GM10248 (cell line): Measurements from ENCODE around the gene FLT1.

ENCODE experiments used
- CTCF ChIA-PET: fragments of 300-600 bp; sonication (Branson Sonifier 250); formaldehyde crosslinking; extraction: SDS; loops from one replicate; lab custom pipeline; 2021; ENCODE audit warnings: antibody characterized with exemption; lab: Yijun Ruan, JAX
- POLR2A ChIA-PET: fragments of 350-650 bp; sonication (Branson Sonifier 250); formaldehyde crosslinking; extraction: SDS; loops from one replicate; lab custom pipeline; 2020; ENCODE audit warnings: antibody characterized with exemption; lab: Yijun Ruan, JAX
- DNase-seq: peaks from one replicate; pipeline ENCODE4 v3.0.0; 2012; ENCODE audit errors: extremely low spot score
- TF ChIP-seq, protein P1 (sequence below): IDR thresholded peaks from 2 replicates; pipeline ENCODE4 v1.5.1; 2012; ENCODE audit warnings: mild to moderate bottlenecking, low read depth; ENCODE audit errors: extremely low read depth, missing control alignments, control extremely low read depth

The FLT1 gene

DNA sequence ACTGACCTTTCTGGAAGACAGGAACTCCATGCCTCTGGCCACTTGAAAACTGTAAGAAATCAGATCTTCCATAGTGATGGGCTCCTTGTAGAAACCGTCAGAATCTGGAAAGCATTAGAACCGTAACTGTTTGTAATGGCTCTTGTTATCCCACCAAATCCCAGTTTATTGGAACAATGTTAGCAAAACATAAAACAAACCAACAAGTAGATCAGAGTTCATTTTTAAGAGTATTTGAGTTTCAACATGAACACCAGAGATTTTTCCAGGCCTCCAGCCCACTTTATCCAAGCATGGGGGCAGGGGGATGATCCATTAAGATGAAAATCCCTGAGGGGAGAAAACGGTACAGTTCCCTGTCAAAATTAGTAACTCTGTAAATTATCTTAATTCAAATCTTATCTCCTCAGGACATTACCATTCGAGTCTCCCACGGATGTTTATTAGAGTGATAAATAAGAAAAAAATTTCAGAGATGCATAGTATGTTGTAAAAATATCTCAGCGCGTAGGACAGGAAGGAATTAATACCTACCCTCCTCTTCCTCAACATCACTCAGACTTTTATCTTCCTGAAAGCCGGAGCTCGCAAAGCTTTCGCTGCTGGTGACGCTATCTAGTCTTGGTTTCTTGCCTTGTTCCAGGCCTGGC lies 172.5 kb downstream of the FLT1 start:
- no peak for DNase-seq
- POLR2A ChIA-PET, result no interaction called here
- CTCF ChIA-PET, result interaction anchor here (1.4 to 4.2 kb wide), 7 partner anchors 8 to 474 kb away, joined by 4 to 34 read pairs (median 7); partner anchors contain the start of gene POMP
- TF ChIP-seq, protein P1, sequence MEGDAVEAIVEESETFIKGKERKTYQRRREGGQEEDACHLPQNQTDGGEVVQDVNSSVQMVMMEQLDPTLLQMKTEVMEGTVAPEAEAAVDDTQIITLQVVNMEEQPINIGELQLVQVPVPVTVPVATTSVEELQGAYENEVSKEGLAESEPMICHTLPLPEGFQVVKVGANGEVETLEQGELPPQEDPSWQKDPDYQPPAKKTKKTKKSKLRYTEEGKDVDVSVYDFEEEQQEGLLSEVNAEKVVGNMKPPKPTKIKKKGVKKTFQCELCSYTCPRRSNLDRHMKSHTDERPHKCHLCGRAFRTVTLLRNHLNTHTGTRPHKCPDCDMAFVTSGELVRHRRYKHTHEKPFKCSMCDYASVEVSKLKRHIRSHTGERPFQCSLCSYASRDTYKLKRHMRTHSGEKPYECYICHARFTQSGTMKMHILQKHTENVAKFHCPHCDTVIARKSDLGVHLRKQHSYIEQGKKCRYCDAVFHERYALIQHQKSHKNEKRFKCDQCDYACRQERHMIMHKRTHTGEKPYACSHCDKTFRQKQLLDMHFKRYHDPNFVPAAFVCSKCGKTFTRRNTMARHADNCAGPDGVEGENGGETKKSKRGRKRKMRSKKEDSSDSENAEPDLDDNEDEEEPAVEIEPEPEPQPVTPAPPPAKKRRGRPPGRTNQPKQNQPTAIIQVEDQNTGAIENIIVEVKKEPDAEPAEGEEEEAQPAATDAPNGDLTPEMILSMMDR, result no peak

DNA sequence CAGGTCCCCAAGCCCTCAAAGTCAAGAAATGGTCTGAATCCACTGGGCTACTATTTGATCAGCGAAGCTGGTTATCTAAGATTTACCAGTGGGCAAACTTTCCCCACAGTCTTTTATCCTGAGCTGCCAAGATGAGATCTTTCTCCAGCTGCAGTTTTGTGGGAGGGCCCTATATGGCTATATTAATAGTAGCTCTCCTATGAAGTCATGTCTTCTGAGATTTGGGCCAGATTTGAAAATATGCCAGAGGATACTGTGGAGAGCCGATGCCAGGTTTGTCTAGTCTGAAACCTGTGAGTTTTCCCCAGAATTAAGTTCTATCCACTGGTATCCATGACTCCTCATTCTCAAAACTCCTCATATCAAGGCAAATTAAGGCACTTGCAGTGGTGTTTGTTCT lies 173.2 kb downstream of the FLT1 start:
- ChIA-PET POLR2A (no interaction called here), CTCF (interaction anchor here (2.4 kb wide), 1 partner anchor 10 kb away, joined by 6 read pairs; no protein-coding TSS in a partner anchor)
- DNase-seq, result no peak
- TF ChIP-seq, protein P1, result no peak

DNA sequence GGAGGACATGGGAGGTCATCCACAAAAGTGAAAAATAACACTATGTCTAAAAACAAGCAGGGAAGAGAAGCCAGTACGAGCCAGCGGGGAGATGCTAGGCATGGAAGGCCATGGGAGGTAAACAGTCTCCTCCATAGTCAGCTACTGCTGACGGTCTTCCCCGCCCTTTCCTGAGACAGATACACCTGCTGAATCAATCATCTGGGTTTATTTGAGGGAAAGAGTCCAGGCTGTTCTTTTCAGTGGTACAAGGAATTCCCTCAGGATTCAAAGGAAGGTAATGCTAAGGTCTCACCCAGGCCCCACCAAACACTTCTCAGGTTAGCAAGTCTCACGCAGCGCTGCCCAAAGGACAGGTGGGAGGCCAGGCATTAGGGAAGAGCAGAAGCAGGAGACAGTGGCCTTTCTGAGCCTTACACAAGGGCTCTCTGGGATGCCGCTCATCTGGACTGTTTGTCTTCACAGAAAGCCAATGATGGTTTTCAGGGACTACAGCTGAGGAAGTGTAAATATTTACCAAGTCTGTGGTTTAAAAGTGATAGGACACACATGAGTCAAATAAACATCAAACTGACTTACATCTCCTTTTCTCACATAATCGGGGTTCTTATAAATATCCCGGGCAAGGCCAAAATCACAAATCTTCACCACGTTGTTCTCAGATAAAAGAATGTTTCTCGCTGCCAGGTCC lies 173.9 kb downstream of the FLT1 start:
- POLR2A ChIA-PET, result no interaction called here
- no peak for DNase-seq
- TF ChIP-seq, protein P1, result no peak
- CTCF ChIA-PET, result interaction anchor here (0.7 to 2.4 kb wide), 2 partner anchors 9 to 11 kb away, joined by 3 to 6 read pairs; no protein-coding TSS in a partner anchor

DNA sequence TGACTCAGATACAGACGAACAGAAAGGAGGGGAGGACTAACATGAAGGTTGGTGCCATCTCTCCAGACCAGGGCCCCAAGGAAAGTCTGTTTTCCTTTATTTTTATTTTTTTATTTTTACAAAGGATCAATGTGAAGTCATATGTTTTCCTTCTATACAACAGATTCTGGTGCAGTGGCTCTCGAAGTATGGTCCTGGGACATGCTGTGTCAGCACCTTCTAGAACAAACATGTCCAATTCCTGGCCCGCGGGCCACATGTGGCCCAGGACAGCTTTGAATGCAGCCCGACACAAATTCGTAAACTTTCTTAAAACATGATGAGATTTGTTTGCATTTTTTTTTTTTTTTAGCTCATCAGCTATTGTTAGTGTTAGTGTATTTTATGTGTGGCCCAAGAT lies 174.7 kb downstream of the FLT1 start:
- POLR2A ChIA-PET, result no interaction called here
- CTCF ChIA-PET, result interaction anchor here (0.7 to 2.4 kb wide), 2 partner anchors 8 to 11 kb away, joined by 3 to 6 read pairs; no protein-coding TSS in a partner anchor
- DNase-seq, result no peak
- TF ChIP-seq, protein P1, result no peak

DNA sequence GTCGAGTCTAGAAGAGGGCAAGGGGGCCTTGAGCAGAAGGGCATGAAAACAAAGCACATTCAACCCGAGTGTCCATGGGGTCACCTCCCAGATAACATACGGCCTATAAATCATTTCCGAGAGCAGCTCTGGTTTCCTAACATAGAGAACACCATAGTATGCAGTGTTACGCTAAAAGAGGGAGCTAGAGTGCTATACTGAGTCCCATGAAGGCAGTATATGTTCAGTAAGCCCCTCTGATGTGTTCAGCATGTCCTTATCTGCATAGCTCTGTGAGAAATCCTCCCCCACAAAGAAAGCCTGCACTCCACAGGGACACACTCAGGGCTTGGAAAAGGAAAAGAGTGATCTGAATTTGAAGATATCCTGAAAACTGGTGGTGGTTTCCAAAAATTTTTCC lies 175.4 kb downstream of the FLT1 start:
- POLR2A ChIA-PET, result no interaction called here
- TF ChIP-seq, protein P1, result no peak
- CTCF ChIA-PET, result no interaction called here
- DNase-seq, result no peak

DNA sequence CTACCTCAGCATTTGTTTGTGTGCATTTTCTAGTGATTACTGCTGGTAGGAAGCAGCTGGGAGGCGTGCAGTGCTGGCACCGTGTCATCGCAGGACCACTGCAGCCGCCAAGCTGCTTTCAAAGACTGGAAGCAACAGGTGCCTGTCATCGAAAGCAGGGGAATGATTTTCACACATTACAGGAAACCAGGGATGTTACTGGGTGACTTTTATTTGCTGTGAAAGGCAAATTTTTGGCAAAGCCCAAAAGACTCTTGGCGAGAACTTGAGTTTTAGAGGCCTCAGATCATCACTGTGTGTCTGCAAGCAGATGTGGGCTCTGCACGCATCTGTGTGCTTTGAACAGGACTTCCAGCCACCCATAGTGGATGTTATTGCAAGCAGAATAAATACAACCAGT lies 176.4 kb downstream of the FLT1 start:
- CTCF ChIA-PET, result interaction anchor here (1.3 to 1.8 kb wide), 2 partner anchors 10 to 12 kb away, joined by 3 to 5 read pairs; no protein-coding TSS in a partner anchor
- TF ChIP-seq, protein P1, result no peak
- POLR2A ChIA-PET, result no interaction called here
- DNase-seq, result no peak
